Ovary (tissue), 9 donors: ENCODE data around the gene HOMER1. TPM values are rescaled to one million over a fixed set of nuclear protein-coding genes. Genes with fewer than 3 reads are reported as not detected.

ENCODE experiments used
- DNase-seq, 5 donors: peaks; one replicate each; pipeline ENCODE4 v3.0.0-alpha.2; 2019 to 2020
- H3K27ac ChIP-seq, 2 donors: fragments of 200-600 bp; one replicate each; pipeline versions ENCODE4 v1.5.1 to v1.8.0; 2019 to 2022
- H3K27me3 ChIP-seq: fragments of 200-600 bp; one replicate; pipeline ENCODE4 v1.8.0; 2022
- H3K36me3 ChIP-seq: fragments of 200-600 bp; sonication (generic); one replicate; pipeline ENCODE4 v1.5.1; 2019
- H3K4me1 ChIP-seq: one replicate; pipeline ENCODE4 v1.8.1; 2013; ENCODE audit warnings: mild to moderate bottlenecking, moderate library complexity; ENCODE audit not compliant: insufficient read depth
- H3K4me3 ChIP-seq: fragments of 200-600 bp; sonication (generic); one replicate; pipeline ENCODE4 v1.5.1; 2017
- H3K9me3 ChIP-seq, 2 donors: fragments of 200-600 bp in 1 of 2; sonication (generic) in 1 of 2; one replicate each; pipeline versions ENCODE4 v1.5.1 to v1.8.1; 2013 to 2019; ENCODE audit warnings: mild to moderate bottlenecking in 1 of 2, moderate library complexity in 1 of 2
- EP300 ChIP-seq: sonication (generic); formaldehyde crosslinking; IDR thresholded peaks from one replicate; pipeline ENCODE4 v1.6.1; 2017; ENCODE audit warnings: antibody characterized with exemption
- POLR2A ChIP-seq: fragments of 450-650 bp; IDR thresholded peaks from one replicate; pipeline ENCODE4 v1.6.1; 2017; ENCODE audit warnings: antibody characterized with exemption, mild to moderate bottlenecking, moderate library complexity
- WGBS, 3 donors: extraction: QIAGEN DNeasy Blood & Tissue Kit in 1 of 3; methylation state at CpG; one replicate each; pipeline versions ENCODE4 v1.1.5 to v1.1.7; 2013 to 2017; 5-methylcytosine and 5-hydroxymethylcytosine counted together
- intact Hi-C, 4 donors: fragments of 100-400 bp; cut with DNase I; formaldehyde crosslinking; loops; one replicate each; pipeline versions ENCODE4 v1.11.0 to v1.15.1; 2022 to 2023
- polyA plus RNA-seq, 2 donors: library from polyadenylated mRNA; stranded (reverse); fragments of 200-250 nt in 1 of 2; fragments of 350-450 nt in 1 of 2; fragmentation: Illumina TruSeq in 1 of 2; extraction: RNeasy Lipid Tissue Mini Kit (QIAGEN cat#74804) in 1 of 2; gene quantifications; one replicate each; pipeline ENCODE4 v1.2.3, GENCODE V29; 2013 to 2014
- total RNA-seq, 7 donors: library from RNA; depleted of rRNA in 2 of 7; stranded (reverse); fragments of >200 nt in 2 of 7; fragmentation: NEBNext Ultra II Directional in 3 of 7; extraction: Animal tissue kit (Norgen Biotek cat#: 25700) in 3 of 7; gene quantifications; one replicate each; pipeline versions ENCODE4 v1.1.0 to v1.2.4, GENCODE V29; 2016 to 2023
- TF ChIP-seq, protein P1 (sequence below), 3 donors: fragments of 450-650 bp in 2 of 3; fragments of 200-600 bp in 1 of 3; IDR thresholded peaks; one replicate each; pipeline versions ENCODE4 v1.5.1 to v1.8.0; 2016 to 2022; ENCODE audit warnings: antibody characterized with exemption in 3 of 3, mild to moderate bottlenecking in 1 of 3
- donor health status: DM: no; HTN: no; CAD: no; lungs with moderate emphysema.
- donor health status: DM: no; HTN: no; CAD: no.
- donor health status: Bipolar disorder and iron deficiency.
- donor health status: DM: yes; HTN: yes; CAD: no.
- donor health status: DM: no; HTN: no; CAD: no.
- donor health status: DM: yes; HTN: yes; CAD: no.

Gene HOMER1
- total and polyA plus RNA-seq, 9 donors: 1.8 to 37.8 (median 10.9) TPM

DNA sequence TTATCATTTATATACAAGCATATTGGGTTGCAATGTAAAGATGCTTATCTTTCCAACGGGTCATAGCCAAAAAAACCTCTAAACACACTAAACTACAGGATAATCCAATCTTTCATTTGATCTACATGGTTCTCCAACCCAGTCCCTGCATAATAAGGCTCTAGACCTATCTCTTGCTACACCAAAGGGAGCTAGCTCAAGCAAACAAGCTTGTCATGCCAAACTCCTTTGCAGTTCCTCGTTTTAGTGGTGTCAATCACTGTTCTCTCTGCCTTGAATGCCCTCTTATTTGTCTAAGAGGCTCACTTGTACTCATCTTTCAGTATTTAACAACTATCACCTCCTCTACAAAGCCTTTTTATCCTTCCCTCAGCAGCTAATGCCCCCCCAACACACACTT is 5.6 kb downstream of the HOMER1 start:
- no peaks in the 10 kb centered on the region for H3K9me3 ChIP-seq
- H3K4me3 ChIP-seq: no peak overlapping the region
- no peaks in the 10 kb centered on the region for H3K36me3 ChIP-seq
- no peak for TF ChIP-seq POLR2A
- TF ChIP-seq, protein P1, sequence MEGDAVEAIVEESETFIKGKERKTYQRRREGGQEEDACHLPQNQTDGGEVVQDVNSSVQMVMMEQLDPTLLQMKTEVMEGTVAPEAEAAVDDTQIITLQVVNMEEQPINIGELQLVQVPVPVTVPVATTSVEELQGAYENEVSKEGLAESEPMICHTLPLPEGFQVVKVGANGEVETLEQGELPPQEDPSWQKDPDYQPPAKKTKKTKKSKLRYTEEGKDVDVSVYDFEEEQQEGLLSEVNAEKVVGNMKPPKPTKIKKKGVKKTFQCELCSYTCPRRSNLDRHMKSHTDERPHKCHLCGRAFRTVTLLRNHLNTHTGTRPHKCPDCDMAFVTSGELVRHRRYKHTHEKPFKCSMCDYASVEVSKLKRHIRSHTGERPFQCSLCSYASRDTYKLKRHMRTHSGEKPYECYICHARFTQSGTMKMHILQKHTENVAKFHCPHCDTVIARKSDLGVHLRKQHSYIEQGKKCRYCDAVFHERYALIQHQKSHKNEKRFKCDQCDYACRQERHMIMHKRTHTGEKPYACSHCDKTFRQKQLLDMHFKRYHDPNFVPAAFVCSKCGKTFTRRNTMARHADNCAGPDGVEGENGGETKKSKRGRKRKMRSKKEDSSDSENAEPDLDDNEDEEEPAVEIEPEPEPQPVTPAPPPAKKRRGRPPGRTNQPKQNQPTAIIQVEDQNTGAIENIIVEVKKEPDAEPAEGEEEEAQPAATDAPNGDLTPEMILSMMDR (IDR thresholded peaks at IDR 0.05): no peak
- TF ChIP-seq EP300: no peak
- H3K27ac ChIP-seq: no peak overlapping the region
- peaks cover 2% of the 10 kb centered on the region for H3K4me1 ChIP-seq
- WGBS, 3 donors: 80 to 89% (median 81%) methylated on average over 2 of the region's 2 CpGs
- no peaks in the 10 kb centered on the region for H3K27me3 ChIP-seq
- no peak for DNase-seq
- intact Hi-C loops: no loop called here

DNA sequence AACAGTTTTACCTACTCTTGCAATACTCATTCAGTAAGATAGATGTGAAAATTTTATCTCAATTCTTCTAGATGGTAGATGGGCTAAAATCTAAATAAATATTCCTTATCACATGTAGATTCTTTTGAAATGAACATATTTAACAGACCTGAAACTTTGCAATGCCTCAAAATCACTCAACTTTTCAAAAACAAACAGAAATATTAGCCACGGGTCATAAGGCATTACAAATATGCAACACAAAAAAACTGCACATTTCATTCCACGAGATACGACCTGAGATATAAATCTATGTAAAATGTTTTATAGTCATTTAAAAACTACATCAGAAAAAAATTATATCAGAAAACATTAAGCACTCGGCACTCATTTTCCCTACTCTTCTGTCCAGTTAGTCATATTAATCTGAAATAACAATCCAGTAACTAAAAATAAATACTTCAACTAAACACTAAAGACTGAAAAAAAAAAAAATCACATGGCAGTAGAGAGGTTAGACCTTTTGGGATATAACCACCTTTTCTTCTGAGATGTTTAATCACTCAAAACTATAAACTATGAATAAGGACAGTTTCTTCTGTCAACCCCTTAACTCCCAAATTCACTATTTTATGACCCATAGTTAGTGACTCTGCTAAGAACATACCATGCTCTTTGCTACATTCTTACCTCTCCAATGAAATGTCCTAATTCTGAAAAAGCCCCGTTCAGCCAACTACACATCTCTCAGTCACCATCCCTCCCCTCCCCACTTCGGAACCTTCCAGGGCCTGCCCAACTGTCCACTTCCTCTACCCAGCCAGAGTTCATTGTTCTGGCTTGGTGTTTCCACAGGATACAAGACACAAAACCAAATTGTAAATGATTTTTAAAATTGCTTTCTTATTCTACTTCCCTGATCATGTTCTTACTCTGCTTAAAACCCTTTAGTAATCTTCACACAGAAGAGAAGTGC is 6.4 kb downstream of the HOMER1 start:
- TF ChIP-seq POLR2A (no peak), EP300 (no peak)
- TF ChIP-seq, protein P1 (IDR thresholded peaks at IDR 0.05): no peak
- H3K27ac ChIP-seq: no peak overlapping the region
- no peaks in the 10 kb centered on the region for H3K27me3 ChIP-seq
- no peaks in the 10 kb centered on the region for H3K36me3 ChIP-seq
- intact Hi-C loops: no loop called here
- DNase-seq: no peak
- WGBS, 3 donors: 72 to 77% (median 75%) methylated on average over 6 of the region's 6 CpGs
- H3K4me3 ChIP-seq: no peak overlapping the region
- peaks cover 2% of the 10 kb centered on the region for H3K4me1 ChIP-seq
- H3K9me3 ChIP-seq: no peaks in the 10 kb centered on the region

- 94 to 100% (median 100%) methylated on average over 1 of the region's 1 CpG for WGBS, 3 donors
- Histone ChIP-seq H3K4me3 (no peak overlapping the region), H3K36me3 (no peaks in the 10 kb centered on the region), H3K9me3 (no peaks in the 10 kb centered on the region), H3K4me1 (no peaks in the 10 kb centered on the region), H3K27me3 (no peaks in the 10 kb centered on the region), H3K27ac (no peak overlapping the region)
- intact Hi-C loops: no loop called here
- TF ChIP-seq, protein P1 (IDR thresholded peaks at IDR 0.05): no peak
- TF ChIP-seq POLR2A (no peak), EP300 (no peak)
- DNase-seq: no peak
Measured at GRCh38 chr5:79505138-79505537, 8.8 kb downstream of the HOMER1 start.

DNA sequence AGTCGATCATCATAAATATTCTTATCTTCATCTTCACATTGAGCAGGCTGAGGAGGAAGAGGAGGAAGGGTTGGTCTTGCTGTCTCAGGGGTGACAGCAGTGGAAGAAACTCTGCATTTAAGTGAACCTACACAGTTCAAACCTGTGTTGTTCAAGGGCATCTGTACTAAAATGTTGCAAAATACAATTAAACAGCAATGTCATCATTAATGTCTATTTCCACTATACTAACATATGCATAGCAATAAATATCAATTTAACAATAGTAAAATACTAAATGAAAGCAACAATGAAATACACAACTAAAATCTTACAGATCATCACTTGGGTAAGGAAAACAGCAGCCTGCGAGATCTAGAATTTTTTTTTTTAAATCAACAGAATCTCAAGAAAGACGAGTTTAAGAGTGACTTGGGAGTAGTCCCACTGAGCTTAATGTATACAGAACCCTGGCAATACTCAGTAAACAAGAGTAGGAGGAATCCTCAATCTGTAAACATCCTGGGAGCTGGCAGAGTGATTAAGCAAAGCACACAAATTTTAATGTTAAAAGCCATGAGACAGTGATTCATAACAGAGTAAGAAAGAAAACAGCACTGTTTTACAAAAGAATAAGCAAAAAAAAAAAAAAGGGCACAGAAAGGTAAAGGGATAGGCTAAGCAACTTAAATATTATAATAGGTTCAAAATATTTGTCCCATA is 10.0 kb downstream of the HOMER1 start:
- no peak for DNase-seq
- H3K27ac ChIP-seq: no peak overlapping the region
- TF ChIP-seq, protein P1 (IDR thresholded peaks at IDR 0.05): no peak
- TF ChIP-seq POLR2A (no peak), EP300 (no peak)
- intact Hi-C loops: no loop called here
- H3K27me3 ChIP-seq: no peaks in the 10 kb centered on the region
- 34 to 57% (median 43%) methylated on average over 3 of the region's 3 CpGs for WGBS, 3 donors
- no peaks in the 10 kb centered on the region for H3K9me3 ChIP-seq
- H3K36me3 ChIP-seq: no peaks in the 10 kb centered on the region
- H3K4me3 ChIP-seq: no peak overlapping the region
- no peaks in the 10 kb centered on the region for H3K4me1 ChIP-seq
